Renal cortical epithelial cell (primary cell): ENCODE measurements around the gene SPZ1. TPM values are rescaled to one million over a fixed set of nuclear protein-coding genes. Genes with fewer than 3 reads are reported as not detected.
"Not testable (repeated sequence)": the region's sequence is repeated elsewhere in the genome, so short reads cannot be mapped to it uniquely, and the experiment has no call there.

ENCODE experiments used
- DNase-seq: peaks from one replicate; pipeline ENCODE4 v3.0.0-alpha.2; 2011; ENCODE audit warnings: low read depth
- total RNA-seq: library from RNA; depleted of rRNA; stranded (reverse); fragments of >200 nt; gene quantifications from 2 replicates; pipeline ENCODE4 v1.2.3, GENCODE V29; 2014

Gene SPZ1, protein sequence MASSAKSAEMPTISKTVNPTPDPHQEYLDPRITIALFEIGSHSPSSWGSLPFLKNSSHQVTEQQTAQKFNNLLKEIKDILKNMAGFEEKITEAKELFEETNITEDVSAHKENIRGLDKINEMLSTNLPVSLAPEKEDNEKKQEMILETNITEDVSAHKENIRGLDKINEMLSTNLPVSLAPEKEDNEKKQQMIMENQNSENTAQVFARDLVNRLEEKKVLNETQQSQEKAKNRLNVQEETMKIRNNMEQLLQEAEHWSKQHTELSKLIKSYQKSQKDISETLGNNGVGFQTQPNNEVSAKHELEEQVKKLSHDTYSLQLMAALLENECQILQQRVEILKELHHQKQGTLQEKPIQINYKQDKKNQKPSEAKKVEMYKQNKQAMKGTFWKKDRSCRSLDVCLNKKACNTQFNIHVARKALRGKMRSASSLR
- total RNA-seq = not detected in 2 replicates

DNA sequence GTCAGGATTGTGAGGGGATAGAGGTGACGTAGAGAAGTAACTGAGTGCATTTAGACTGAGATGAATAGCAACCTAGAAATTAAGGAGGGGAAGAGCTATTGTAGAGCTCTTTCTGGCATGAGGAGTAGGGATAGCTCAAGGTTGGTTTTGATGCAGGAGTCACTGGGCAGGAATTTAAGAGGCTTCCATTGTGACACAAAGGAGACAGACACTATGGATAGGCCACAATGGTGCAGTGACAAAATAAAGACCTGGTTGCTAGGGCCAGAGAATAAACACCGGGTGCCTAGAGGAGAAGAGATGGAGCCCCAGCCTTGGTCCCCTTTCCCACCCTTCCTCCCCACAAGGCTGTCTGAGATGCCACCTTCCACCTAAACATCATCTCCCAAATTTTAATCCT is at the start of gene SPZ1:
Gene SPZ1 (plus strand): TSS at position 301 of the 400 bp plus-strand sequence. CDS start 214 bp downstream, outside the sequence.
- no peak for DNase-seq

DNA sequence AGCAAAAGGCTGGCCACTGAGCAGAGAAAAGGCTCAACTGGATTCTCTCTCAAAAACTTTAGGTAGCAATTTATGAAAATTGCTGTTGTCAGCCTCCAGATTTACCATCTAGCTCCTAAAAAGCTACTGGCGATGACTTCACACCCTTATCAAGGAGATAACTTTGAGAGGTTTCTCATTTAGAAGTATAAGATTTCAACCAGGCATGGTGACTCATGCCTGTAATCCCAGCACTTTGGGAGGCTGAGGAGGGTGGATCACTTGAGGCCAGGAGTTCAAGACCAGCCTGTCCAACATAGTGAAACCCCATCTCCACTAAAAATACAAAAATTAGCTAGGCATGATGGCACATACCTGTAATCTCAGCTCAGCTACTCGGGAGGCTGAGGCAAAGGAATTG is 49.3 kb upstream of the SPZ1 start:
- not testable (repeated sequence) for DNase-seq

DNA sequence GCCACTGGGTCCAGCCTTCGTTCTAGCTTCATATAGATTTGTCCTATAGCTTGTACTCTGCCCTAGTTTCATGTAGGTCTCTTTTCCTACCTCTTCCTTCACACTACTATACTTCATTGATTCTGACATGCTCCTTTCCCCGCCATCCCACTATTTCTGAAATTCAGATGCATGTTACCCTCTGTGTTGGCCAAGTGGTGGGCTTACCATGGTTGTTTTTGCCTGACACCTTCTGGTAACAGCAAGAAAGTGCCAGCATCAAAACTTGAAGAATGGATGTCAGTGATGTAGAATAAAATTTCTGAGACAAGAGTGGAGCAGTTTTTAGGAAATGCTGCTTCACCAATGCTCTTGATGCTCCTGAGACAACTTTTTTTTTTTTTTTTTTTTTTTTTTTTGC is 44.5 kb upstream of the SPZ1 start:
- DNase-seq = peak; percentile 40

DNA sequence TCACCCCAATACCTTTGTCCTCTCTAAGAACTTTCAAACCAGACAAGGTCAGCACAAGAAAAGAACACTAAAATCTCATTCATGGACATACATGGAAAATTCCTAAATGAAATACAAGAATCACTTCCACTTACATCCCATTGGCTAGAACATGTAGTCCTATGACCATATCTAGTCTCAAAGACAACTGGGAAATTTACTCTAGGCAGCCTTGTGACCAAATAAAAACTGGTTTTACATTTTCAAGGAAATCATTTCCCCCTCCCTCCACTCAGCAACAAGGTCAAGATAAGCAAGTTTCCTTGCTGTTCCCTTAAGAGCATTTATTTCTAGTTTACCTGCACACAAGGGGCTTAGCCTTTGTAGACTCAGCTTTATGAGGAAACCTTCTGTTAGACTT is 43.6 kb upstream of the SPZ1 start:
- DNase-seq = no peak

DNA sequence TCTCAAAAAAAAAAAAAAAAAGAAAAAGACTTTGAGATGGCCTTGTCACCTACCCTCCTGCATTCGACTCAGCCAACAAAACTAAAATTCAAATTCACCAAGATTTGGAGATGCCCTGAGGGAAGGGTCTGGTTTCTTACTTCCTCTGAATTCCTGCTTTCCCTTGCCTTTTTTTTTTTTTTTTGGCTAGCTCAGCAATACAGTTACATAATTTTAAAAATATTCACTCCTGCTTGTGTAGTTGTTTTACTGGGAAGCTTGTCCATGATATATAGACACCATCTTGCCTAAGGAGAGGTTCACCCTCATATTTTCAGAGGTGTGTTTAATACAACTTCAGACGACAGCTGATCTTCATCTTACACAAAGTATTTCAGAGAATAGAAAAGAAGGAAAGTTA is 42.6 kb upstream of the SPZ1 start:
- DNase-seq = no peak

DNA sequence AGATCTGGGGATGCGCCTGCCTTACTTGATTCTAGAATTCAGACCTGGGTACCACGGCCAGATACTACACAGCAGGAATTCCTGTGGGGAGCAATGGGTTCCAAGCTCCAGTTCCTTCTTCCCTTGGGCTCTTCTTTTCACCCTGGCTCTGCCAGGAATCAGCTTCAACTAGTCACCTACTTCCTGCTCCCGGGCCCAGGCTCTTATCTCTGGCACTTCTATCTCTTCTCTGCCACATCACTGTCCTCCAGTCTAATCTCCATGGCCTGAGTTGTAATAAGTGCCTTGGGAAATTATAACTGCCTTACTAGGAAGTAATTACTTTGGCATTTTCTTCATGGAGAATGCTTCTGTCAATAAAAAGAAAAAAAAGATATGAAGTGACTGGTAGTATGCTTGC is 37.7 kb upstream of the SPZ1 start:
- no peak for DNase-seq

DNA sequence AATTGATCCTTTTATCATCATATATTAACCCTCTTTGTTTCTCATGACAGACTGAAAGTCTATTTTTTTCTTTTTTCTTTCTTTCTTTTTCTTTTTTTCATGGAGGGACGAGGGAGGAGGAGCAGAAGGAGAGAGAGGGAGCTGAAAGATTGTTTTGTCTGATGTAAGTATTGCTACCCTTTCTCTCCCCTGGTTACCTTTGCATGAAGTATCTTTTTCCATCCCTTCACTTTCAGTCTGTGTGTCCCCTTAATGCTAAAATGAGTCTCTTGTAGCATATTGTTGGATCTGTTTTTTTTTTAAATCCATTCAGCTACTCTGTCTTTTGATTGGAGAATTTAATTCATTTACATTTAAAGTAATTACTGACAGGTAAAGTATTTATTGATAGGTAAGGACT is 36.4 kb upstream of the SPZ1 start:
- no peak for DNase-seq

DNA sequence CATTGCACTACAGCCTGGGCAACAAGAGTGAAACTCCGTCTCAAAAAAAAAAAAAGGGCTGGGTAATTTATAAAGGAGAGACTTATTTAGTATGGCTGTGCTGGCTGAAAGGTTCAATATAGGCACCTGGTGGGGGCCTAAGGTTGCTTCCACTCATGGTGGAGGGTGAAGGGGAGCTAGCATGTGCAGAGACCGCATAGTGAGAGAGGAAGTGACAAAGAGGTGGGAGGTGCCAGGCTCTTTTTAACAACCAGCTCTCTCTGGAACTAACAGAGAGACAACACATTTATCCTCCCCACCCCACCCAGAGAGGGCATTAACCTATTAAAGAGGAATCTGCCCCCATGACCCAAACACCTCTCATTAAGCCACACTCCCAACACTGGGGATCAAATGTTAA is 35.1 kb upstream of the SPZ1 start:
- no peak for DNase-seq

DNA sequence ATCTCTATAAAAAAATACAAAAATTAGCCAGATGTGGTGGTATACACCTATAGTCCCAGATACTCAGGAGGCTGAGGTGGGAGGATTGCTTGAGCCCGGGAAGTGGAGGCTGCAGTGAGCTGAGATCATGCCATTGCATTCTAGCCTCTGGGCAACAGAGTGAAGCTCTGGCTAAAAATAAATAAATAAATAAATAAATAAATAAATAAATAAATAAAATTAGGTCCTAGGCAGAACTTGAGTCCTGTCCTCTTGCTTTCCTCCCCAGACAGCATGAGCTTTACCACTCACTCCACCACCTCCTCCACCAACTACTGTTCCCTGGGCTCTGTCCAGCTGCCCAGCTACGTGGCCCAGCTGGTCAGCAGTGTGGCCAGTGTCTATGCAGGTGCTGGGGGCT is 31.6 kb upstream of the SPZ1 start:
- DNase-seq = no peak

DNA sequence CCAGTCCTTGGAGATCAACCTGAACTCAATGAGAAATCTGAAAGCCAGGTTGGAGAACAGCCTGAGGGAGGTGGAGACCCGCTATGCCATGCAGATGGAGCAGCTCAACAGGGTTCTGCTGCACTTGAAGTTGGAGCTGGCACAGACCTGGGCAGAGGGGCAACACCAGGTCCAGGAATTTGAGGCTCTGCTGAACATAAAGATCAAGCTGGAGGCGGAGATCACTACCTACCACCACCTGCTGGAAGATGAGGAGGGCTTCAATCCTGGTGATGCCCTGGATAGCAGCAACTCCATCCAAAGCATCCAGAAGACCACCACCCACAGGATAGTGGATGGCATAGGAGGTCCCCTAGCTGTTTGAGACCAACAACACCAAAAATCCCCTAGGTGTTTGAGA is 30.5 kb upstream of the SPZ1 start:
- no peak for DNase-seq

DNA sequence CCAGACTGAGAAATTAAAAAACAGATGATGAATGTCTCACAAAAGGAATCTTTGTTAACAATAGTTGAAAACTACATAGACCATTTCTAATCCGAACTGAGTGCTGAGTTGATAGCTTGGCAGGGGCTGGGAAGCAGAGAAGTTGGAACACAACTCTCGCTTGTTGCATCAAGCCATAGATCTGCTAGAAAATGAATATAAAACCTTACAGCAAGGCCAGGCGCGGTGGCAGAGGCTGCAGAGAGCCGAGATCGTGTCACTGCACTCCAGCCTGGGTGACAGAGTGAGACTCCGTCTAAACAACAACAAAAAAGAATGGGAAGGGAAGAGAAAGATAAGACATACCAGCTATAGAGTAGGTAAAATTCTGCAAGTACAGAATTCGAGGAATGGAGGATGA is 28.0 kb upstream of the SPZ1 start:
- no peak for DNase-seq

DNA sequence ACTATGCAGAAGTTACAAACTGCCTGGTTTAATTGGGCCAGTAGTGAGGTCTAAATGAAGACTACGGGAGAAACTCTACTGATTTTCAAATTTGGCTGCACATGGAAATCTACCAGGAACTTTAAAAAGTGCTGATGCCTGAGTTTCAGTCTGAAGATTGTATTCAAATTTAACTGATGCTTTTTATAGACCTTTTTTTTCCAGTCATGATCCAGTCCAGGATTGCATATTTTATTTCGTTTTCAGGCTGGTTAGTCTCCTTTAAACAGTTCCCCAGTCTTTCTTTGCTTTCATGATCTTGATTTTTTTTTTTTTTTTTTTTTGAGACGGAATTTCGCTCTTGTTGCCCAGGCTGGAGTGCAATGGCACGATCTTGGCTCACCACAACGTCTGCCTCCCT is 23.7 kb upstream of the SPZ1 start:
- DNase-seq = no peak

DNA sequence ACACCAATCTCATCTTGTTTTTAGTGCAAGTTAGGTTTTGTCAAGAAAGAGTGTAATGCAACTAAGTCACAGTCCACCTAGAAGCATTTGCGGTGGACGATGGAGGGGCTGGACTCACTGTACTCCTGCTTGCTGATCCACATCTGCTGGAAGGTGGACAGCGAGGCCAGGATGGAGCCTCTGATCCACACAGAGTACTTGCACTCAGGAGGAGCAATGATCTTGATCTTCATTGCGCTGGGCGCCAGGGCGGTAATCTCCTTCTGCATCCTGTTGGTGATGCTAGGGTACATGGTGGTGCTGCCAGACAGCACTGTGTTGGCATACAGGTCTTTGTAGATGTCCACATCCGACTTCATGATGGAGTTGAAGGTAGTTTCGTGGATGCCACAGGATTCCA is 20.2 kb upstream of the SPZ1 start:
- DNase-seq = no peak

DNA sequence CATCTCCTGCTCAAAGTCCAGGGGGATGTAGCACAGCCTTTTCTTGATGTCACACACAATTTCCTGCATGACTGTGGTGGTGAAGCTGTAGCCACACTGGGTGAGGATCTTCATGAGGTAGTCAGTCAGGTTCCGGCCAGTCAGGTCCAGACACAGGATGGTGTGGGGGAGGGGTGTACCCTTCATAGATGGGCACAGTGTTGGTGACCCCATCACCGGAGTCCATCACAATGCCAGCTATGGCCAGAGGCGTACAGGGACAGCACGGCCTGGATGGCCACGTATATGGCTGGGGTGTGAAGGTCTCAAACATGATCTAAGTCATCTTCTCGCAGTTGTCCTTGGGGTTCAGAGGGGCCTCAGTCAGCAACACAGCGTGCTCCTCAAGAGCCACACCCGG is 19.7 kb upstream of the SPZ1 start:
- no peak for DNase-seq

DNA sequence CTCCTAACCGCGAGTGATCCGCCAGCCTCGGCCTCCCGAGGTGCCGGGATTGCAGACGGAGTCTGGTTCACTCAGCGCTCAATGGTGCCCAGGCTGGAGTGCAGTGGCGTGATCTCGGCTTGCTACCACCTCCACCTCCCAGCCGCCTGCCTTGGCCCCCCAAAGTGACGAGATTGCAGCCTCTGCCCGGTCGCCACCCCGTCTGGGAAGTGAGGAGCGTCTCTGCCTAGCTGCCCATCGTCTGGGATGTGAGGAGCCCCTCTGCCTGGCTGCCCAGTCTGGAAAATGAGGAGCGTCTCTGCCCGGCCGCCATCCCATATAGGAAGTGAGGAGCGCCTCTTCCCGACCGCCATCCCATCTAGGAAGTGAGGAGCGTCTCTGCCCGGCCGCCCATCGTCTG is 19.0 kb upstream of the SPZ1 start:
- DNase-seq = not testable (repeated sequence)

DNA sequence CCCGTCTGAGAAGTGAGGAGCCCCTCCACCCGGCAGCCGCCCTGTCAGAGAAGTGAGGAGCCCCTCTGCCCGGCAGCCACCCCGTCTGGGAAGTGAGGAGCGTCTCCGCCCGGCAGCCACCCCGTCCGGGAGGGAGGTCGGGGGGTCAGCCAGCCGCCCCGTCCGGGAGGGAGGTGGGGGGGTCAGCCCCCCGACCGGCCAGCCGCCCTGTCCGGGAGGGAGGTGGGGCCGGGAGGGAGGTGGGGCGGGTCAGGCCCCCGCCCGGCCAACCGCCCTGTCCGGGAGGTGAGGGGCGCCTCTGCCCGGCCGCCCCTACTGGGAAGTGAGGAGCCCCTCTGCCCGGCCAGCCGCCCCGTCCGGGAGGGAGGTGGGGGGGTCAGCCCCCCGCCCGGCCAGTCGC is 18.5 kb upstream of the SPZ1 start:
- DNase-seq = not testable (repeated sequence)

DNA sequence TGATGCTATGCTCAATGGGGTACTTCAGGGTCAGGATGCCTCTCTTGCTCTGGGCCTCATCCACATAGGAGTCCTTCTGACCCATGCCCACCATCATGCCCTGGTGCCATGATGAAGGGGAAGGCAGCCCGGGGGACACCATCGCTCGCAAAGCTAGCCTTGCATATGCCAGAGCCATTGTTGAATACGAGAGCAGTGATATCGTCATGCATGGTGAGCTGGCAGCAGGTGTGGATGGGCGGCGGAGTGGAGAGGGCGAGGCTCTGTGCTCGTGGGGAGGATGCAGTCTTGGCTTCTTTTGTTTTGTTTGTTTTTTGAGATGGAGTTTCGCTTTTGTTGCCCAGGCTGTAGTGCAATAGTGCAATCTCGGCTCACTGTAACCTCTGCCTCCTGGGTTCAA is 17.2 kb upstream of the SPZ1 start:
- DNase-seq = no peak

DNA sequence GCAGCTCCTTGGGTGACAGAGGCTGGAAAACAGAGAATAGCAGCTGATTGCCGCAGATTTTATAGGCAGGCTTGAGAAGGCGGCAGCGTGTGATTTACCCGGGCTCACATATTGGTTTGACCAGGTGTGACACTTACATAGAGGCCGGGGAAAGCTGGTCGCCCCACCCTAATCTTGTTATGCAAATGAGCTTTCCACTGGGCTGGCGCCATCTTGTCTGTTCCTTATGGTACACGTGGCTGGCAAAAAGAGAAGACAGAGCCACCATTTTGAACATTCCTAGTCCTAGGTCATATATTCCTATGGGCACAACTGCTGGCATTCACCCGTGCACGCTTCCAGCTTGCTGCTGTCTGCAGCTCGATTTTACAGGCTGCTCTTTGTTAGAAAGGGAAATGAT is 11.3 kb upstream of the SPZ1 start:
- DNase-seq = no peak

DNA sequence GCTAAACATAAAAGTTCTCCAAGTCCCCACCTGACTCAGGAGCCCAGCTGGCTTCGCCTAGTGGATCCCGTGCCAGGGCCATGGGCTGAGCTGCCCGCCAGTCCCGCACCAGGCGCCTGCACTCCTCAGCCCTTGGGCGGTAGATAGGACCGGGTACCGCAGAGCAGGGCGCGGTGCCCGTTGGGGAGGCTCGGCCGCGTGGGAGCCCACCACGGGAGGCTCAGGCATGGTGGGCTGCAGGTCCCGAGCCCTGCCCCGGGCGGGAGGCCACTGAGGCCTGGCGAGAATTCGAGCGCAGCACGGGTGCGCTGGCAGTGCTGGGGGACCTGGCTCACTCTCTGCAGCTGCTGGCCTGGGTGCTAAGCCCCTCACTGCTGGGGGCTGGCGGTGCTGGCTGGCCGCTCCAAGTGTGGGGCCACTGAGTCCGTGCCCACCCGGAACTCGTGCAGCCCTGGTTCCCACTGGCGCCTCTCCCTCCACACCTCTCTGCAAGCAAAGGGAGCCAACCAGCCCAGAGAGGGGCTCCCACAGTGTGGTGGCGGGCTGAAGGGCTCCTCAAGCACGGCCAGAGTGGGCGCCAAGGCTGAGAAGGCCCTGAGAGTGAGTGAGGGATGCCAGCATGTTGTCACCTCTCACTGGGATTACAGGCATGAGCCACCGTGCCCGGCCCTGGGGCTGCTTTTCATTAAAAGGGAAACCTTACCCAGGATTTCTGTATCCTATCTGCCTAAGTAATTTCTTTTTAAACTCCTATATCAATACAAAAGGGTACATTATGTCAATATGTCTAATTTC is 9.7 kb upstream of the SPZ1 start:
- no peak for DNase-seq

DNA sequence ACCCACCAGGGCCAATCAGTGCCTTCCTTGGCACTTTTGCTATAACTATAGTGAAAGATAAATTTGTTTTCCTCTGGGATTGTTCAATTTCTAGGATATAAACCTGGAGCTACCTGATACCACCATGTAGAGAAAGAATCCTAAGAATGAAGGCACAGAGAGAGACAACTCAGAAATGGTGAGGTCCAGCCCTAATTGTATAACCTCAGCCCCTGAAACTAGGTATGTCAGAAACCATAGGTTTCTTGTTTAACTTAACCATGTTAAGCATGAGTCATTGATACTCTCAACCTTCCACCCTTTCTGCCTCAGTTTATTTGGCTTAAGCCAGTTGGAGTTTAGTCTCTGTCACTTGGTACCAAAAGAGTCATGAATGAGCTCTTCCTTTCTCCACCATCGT is 4.6 kb upstream of the SPZ1 start:
- DNase-seq = no peak

DNA sequence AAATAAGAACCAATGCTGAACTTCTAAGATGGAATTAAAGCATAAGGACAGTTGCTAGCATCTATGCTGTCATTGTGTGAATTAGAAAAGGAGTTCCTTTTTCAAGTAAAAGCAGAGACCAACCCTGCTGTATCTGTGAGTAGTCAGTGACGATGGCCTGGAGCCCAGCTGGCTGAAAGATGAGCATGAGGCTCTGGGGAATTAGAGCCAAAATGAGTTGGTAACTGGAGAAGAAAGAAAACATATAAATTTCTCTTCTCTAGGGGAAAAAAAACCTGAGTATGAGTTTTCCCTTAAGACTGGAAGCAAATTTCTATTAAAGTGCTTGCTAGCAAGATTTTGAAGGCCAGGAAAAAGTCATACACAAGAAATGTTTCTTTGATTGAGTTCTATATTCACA is 1.6 kb upstream of the SPZ1 start:
- DNase-seq = no peak

DNA sequence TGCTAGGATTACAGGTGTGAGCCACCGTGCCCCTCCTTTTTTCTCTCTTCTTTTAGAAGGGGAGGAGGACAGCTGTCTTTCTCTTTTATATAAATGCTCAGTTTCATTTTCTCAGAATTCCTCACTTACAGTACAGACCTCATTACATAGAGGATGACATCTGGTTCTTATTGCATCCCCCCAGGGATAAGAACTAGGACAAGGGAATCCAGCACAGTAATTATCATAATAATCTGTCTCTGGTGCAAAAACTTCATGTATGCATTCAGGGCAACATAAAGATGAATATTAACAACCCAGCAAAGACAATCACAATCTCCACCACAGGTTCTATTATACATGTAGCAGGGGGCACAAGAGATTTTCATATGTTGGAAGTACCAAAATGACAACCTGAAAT is 5.1 kb downstream of the SPZ1 start:
- no peak for DNase-seq

DNA sequence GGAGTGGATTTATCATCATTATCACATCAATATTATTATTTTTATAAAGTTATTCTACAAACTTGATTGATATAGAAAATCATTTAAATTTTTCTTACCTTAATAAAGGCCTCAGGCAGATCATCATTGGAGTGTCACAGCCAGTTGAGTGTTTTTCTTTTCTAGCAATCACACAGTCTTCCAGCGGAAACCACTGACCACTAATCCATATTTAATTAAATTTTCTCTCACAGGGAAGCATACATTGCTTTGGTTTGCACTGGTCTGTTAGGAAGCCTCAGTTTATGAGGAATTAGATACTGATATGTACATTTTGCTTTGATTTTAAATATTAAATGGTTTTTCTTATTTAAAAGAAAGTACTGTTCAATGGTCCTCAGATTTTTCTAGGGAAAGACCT is 6.7 kb downstream of the SPZ1 start:
- DNase-seq = no peak
